Epithelial cell of esophagus (primary cell): ENCODE results near the gene FEN1.
A peak's percentile ranks its signal among the peaks of the same experiment; 100 is the strongest.

Experiments used
- DNase-seq: peaks from one replicate; pipeline ENCODE4 v3.0.0; 2010; ENCODE audit warnings: low read depth
- H3K4me3 ChIP-seq: 2 replicates; pipeline ENCODE4 v1.5.1; 2011; ENCODE audit warnings: mild to moderate bottlenecking, low read length, control low read depth
- CTCF ChIP-seq: IDR thresholded peaks from 2 replicates; pipeline ENCODE4 v1.5.1; 2011; ENCODE audit warnings: low read depth, mild to moderate bottlenecking, low read length, control low read depth, inconsistent platforms; ENCODE audit not compliant: insufficient read depth; ENCODE audit errors: missing control alignments

FEN1 gene

DNA sequence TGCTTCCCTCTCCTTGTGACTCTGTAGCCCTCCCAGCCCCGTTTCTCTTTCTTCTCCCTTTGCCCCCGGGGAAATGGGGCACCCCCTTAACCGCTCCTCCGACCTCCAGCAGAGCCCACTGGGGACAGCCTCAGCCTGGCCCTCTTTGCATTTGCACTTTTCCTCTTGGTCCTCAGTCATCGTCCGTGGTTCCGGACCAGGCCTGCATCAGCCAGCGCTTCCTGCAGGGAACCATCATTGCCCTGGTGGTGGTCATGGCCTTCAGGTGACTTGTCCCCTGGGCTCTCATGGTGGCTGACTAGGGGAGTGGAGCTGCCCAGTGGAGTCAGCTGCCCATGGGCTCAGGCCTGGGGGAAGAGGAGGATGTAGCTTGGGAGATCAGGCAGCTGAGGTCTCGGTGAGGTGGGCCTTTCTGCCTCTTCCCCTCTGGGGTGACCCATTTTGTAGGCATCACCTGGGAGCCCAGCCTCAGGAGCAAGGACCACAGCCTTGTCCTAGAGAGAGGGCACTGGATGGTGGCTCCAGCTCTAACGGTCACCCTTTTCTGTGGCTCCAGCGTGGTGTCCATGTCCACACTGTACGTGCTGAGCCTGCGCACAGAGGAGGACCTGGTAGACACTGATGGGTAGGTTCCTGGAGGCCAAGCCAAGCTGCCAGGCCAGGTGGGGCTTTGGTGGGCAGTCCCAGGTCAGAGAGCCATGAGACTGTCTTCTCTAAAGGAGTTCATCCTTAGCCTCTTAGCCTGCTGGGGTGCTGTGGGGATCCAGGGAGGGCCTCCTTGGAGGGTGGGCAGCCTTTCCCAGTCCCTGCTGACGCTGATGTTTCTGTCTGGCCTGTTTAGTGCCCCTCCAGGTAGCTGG is 12.8 kb upstream of the FEN1 start:
- TF ChIP-seq CTCF, result no peak
- no peak overlapping the region for H3K4me3 ChIP-seq

GRCh38 chr11:61780581-61781162 is 12.0 kb upstream of the FEN1 start:
- TF ChIP-seq CTCF, result no peak
- H3K4me3 ChIP-seq, result no peak overlapping the region
- DNase-seq, result peak; percentile 32

More for the DNA sequence above, 12.8 kb upstream of the FEN1 start:
- no peak for DNase-seq

DNA sequence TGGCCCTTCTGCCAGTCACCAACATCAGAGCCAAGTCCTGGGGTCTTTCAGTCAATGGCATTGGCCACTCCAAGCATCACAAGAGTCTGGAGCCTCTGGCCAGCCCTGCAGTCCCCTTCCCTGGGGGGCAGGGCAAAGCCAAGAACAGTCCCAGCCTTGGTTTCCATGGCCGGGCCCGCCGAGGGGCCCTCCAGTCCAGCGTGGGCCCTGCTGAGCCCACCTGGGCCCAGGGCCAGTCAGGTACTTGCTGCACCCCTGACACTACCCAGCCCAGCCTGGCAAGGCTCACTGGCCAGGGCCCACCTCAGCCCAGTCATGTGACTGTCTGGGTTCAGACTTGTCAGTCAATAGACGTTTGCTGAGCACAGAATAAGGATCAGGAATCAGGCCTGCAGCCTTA is 11.1 kb upstream of the FEN1 start:
- DNase-seq, result no peak
- no peak for TF ChIP-seq CTCF
- no peak overlapping the region for H3K4me3 ChIP-seq

GRCh38 chr11:61782299-61782698 is 10.4 kb upstream of the FEN1 start:
- DNase-seq, result no peak
- no peak for TF ChIP-seq CTCF
- H3K4me3 ChIP-seq, result no peak overlapping the region

DNA sequence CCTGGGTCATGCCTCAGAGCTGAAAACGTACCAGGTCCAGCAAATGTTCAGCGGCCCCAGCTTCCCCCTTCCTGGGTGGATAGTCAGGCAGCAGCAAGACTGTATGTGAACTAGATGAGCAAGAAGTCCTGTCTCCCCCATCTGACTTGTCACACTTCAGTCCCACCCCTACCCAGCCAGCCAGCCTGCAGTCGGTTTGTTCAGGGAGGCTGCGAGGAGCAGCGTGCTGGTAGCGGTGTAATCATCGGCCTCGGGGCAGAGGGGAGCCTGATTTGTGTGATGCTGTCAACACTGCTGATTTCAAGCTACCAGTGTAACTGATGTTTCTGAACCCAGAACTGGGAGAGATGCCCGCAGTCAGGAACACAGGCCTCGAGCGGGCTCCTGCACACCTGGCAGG is 9.9 kb upstream of the FEN1 start:
- DNase-seq, result peak; percentile 20
- TF ChIP-seq CTCF, result no peak
- H3K4me3 ChIP-seq, result no peak overlapping the region

DNA sequence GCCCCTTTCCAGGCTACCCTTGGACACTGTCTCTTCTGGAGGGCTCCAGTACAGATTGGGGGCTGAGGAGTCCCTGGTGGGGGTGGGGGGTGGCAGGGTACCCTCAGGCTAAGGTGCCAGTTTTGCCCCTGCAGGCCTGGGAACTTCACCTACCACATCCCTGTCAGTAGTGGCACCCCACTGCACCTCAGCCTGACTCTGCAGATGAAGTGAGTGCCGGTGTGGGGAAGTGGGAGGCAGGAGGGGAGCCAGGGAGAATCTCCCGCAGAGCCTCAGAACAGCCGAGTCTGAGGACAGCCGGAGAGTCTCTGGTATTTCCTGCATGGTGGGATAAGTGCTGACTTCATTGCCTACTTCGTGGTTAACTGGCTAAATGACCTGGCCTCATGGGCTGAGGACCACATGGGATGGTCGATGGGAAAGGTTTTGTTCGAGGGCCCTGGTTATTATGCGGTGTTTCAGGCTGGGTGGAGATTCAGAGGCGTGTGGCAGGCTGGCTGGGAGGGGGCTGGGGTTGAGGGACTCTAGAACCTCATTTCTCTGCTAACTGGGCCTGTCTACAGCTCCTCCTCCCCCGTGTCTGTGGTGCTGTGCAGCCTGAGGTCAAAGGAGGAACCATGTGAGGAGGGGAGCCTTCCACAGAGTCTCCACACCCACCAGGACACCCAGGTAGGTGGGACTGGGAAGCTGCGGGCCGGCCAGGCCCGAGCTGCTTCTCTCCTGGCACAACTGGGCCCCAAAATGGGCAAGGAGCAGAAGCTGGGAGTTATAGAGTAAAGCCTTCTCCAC is 8.8 kb upstream of the FEN1 start:
- no peak overlapping the region for H3K4me3 ChIP-seq
- TF ChIP-seq CTCF, result no peak
- DNase-seq, result no peak
